ENCODE data around the gene NRN1.
"Not testable (repeated sequence)": the region's sequence is repeated elsewhere in the genome, so short reads cannot be mapped to it uniquely, and the experiment has no call there.

The NRN1 gene

GRCh38 chr6:6006428-6007365, at the start of gene NRN1:
Gene NRN1 (minus strand): TSS chr6:6006925. CDS start chr6:6006749, 176 bp downstream.
- DNase-seq = no peak

- DNase-seq = no peak
These were observed 45.5 kb upstream of the NRN1 start for GRCh38 chr6:6052216-6052615.

- DNase-seq = no peak
These were observed 40.0 kb upstream of the NRN1 start for GRCh38 chr6:6046716-6047115.

GRCh38 chr6:6039946-6040509, 33.3 kb upstream of the NRN1 start:
- DNase-seq = peak; percentile 3

GRCh38 chr6:6037179-6037578, 30.5 kb upstream of the NRN1 start:
- DNase-seq = no peak

GRCh38 chr6:6033858-6034257, 27.1 kb upstream of the NRN1 start:
- DNase-seq = no peak

- no peak for DNase-seq
These were observed 19.9 kb upstream of the NRN1 start for GRCh38 chr6:6026513-6027205.

- DNase-seq = no peak
These were observed 19.0 kb upstream of the NRN1 start for GRCh38 chr6:6025736-6026135.

- no peak for DNase-seq
These were observed 17.5 kb upstream of the NRN1 start for GRCh38 chr6:6024220-6024619.

GRCh38 chr6:6022841-6023240, 16.1 kb upstream of the NRN1 start:
- not testable (repeated sequence) for DNase-seq

- DNase-seq = peak; percentile 63
These were observed 2.1 kb upstream of the NRN1 start for GRCh38 chr6:6008648-6009421.

- no peak for DNase-seq
These were observed 1.4 kb upstream of the NRN1 start for GRCh38 chr6:6008089-6008647.

- peak; percentile 49 for DNase-seq
These were observed 802 bp upstream of the NRN1 start for GRCh38 chr6:6007366-6008088.

GRCh38 chr6:6006006-6006427, 708 bp downstream of the NRN1 start:
- DNase-seq = no peak

- DNase-seq = no peak
These were observed 1.4 kb downstream of the NRN1 start for GRCh38 chr6:6005051-6006005.

GRCh38 chr6:6004390-6004995, 2.2 kb downstream of the NRN1 start:
- DNase-seq = no peak

- no peak for DNase-seq
These were observed 2.9 kb downstream of the NRN1 start for GRCh38 chr6:6003621-6004366.

GRCh38 chr6:6002848-6003620, 3.7 kb downstream of the NRN1 start:
- DNase-seq = no peak

Data from hematopoietic multipotent progenitor cell treated with erythropoietin and hydrocortisone succinate and interleukin-3 and kit ligand, for 6 days (in vitro differentiated cells).